ENCODE measurements around the gene NPRL2.

NPRL2 gene

DNA sequence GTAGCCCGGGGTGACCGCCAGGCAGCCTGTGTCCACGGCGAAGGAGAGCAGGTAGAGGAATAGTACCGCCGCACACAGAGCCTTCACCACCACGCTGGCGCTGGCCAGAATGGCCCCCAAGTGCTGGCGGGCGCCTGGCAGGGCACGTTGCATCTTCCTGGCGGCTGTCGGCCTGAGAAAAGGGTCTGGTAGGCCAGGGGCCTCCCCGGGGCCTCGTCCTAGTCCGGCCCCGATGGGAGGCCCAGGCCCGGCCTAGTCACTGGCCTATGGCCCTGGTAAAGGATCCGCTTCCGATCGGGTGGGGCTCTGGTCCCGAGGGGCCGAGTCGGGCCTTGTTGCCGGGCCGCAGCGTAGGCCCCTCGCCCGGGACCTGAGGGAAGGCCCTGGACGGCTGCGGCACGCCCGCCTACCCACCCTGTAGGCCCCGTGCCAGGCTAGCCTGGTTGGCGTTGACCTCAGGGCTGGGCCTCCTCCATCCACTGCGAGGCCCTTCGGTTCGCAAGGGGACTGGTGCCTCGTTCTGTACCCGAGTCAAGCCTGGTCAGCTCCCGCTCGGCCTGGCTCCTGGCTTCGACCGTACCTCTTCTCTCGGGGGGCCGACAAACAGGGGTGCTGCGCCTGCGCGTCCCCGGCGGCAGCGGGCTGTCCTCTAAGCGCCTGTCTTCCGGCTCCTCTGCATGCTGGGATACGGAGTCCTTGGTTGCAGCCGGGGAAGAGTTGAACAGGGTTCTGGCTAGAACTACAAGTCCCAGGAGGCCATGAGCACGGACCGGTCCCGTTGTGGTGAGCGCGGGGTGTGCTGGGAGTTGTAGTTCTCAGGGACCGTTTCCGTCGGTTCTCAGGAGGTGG lies 8.6 kb upstream of the NPRL2 start, which contains the start of gene TMEM115:
TSS of gene TMEM115 (minus strand) at position 611 of the 849 bp plus-strand sequence. CDS start at position 153, 458 bp downstream.
- Histone ChIP-seq H3K9ac (ENCODE audit: low read length) (peak within 1 kb of the TSS; percentile 79), H3K27me3 (ENCODE audit: low read length) (no peaks in the 10 kb centered on the region), H3K9me3 (ENCODE audit: insufficient read depth, low read length) (no peaks in the 10 kb centered on the region), H3K4me3 (ENCODE audit: insufficient read depth, low read length, poor library complexity, severe bottlenecking) (peak within 1 kb of the TSS; percentile 68), H3K36me3 (ENCODE audit: low read length) (no peaks in the 10 kb centered on the region), H4K20me1 (ENCODE audit: low read depth, low read length) (no peaks in the 10 kb centered on the region), H2AFZ (ENCODE audit: low read depth, low read length, severe bottlenecking) (peak within 1 kb of the TSS; percentile 92), H3F3A (ENCODE audit: insufficient read depth) (no peaks in the 10 kb centered on the region), H3K4me2 (ENCODE audit: low read depth, low read length, poor library complexity, severe bottlenecking) (peak within 1 kb of the TSS; percentile 74), H3K9me2 (replicated peaks; ENCODE audit: insufficient read depth, low read length) (no peaks in the 10 kb centered on the region), H3K79me2 (ENCODE audit: insufficient read depth, low read length) (peaks cover 29% of the 10 kb centered on the region), H3K27ac (ENCODE audit: low read depth, low read length) (peak within 1 kb of the TSS; percentile 19; the same call in 1 of the 2 replicates)
- no peak for TF ChIP-seq EZH2phosphoT487 (conservative IDR thresholded peaks at IDR 0.05; ENCODE audit: low read length)
- TF ChIP-seq, protein P1, sequence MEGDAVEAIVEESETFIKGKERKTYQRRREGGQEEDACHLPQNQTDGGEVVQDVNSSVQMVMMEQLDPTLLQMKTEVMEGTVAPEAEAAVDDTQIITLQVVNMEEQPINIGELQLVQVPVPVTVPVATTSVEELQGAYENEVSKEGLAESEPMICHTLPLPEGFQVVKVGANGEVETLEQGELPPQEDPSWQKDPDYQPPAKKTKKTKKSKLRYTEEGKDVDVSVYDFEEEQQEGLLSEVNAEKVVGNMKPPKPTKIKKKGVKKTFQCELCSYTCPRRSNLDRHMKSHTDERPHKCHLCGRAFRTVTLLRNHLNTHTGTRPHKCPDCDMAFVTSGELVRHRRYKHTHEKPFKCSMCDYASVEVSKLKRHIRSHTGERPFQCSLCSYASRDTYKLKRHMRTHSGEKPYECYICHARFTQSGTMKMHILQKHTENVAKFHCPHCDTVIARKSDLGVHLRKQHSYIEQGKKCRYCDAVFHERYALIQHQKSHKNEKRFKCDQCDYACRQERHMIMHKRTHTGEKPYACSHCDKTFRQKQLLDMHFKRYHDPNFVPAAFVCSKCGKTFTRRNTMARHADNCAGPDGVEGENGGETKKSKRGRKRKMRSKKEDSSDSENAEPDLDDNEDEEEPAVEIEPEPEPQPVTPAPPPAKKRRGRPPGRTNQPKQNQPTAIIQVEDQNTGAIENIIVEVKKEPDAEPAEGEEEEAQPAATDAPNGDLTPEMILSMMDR (IDR thresholded peaks at IDR 0.05; ENCODE audit: insufficient read depth, low read length, poor library complexity, severe bottlenecking) = no peak

DNA sequence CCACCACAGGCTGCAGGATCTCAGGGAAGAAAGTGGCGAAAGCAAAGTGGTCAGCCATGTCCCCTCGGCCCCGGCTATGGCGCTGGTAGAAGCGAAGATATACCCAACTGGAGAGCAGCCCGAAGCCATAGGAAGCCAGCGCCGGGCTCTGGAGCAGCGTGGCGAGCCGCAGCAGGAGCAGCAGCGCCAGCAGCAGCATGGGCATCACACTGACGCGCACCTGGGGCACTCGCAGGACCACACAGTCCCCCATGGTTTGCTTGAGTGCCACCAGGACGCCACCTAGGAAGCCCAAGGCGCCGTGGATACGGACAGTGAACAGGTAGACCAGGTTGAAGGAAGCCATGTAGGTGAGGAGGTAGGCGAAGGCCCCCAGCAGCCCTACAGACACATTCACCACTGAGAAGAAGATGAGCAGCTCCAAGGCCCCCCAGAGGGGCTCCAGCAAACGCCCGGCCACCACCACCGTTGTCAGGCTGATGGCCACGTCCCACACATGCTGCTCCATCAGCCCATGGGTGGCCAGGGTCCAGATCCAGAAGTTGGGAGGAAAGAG lies 7.9 kb upstream of the NPRL2 start:
- no peaks in the 10 kb centered on the region for H3K9me3 ChIP-seq (ENCODE audit: insufficient read depth, low read length)
- no peaks in the 10 kb centered on the region for H3K9me2 ChIP-seq (replicated peaks; ENCODE audit: insufficient read depth, low read length)
- no peak overlapping the region for H2AFZ ChIP-seq (ENCODE audit: low read depth, low read length, severe bottlenecking)
- H3K79me2 ChIP-seq (ENCODE audit: insufficient read depth, low read length) = peaks cover 29% of the 10 kb centered on the region
- H3K27ac ChIP-seq (ENCODE audit: low read depth, low read length) = no peak overlapping the region
- H3K4me3 ChIP-seq (ENCODE audit: insufficient read depth, low read length, poor library complexity, severe bottlenecking) = peak overlapping the region; percentile 68
- peak overlapping the region; percentile 79 for H3K9ac ChIP-seq (ENCODE audit: low read length)
- H3K36me3 ChIP-seq (ENCODE audit: low read length) = no peaks in the 10 kb centered on the region
- H3F3A ChIP-seq (ENCODE audit: insufficient read depth) = no peaks in the 10 kb centered on the region
- no peaks in the 10 kb centered on the region for H4K20me1 ChIP-seq (ENCODE audit: low read depth, low read length)
- no peaks in the 10 kb centered on the region for H3K27me3 ChIP-seq (ENCODE audit: low read length)
- peak overlapping the region; percentile 74 for H3K4me2 ChIP-seq (ENCODE audit: low read depth, low read length, poor library complexity, severe bottlenecking)
- TF ChIP-seq EZH2phosphoT487 (conservative IDR thresholded peaks at IDR 0.05; ENCODE audit: low read length) = no peak

DNA sequence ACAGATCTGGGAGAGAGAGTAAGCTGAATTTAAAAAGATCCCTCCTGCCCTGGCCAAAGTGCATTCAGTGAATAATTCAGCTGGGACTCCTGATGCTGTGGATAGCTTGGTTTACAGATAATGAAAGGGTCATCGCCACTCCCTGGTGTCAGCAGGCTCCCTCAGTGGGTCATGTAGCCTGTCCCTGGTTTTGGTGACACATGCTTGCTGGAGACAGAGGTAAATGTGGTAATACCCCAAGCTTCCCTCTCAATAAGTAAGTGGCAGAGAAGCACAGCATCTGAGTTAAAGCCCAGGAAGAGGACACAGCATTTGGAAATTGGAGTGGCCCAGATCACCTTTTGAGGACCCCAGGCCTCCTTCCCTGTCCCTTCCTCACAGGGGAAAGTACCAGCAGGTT lies 6.9 kb upstream of the NPRL2 start:
- H3K4me3 ChIP-seq (ENCODE audit: insufficient read depth, low read length, poor library complexity, severe bottlenecking) = peak overlapping the region; percentile 68
- H3K9me3 ChIP-seq (ENCODE audit: insufficient read depth, low read length) = no peaks in the 10 kb centered on the region
- no peaks in the 10 kb centered on the region for H3K27me3 ChIP-seq (ENCODE audit: low read length)
- no peaks in the 10 kb centered on the region for H4K20me1 ChIP-seq (ENCODE audit: low read depth, low read length)
- H3K79me2 ChIP-seq (ENCODE audit: insufficient read depth, low read length) = peaks cover 29% of the 10 kb centered on the region
- no peaks in the 10 kb centered on the region; the same call in 1 of the 2 replicates for H3F3A ChIP-seq (ENCODE audit: insufficient read depth)
- no peak for TF ChIP-seq EZH2phosphoT487 (conservative IDR thresholded peaks at IDR 0.05; ENCODE audit: low read length)
- TF ChIP-seq, protein P1 (IDR thresholded peaks at IDR 0.05; ENCODE audit: insufficient read depth, low read length, poor library complexity, severe bottlenecking) = no peak
- no peaks in the 10 kb centered on the region for H3K9me2 ChIP-seq (replicated peaks; ENCODE audit: insufficient read depth, low read length)
- H3K9ac ChIP-seq (ENCODE audit: low read length) = peak overlapping the region; percentile 79
- no peaks in the 10 kb centered on the region for H3K36me3 ChIP-seq (ENCODE audit: low read length)
- no peak overlapping the region for H2AFZ ChIP-seq (ENCODE audit: low read depth, low read length, severe bottlenecking)
- no peak overlapping the region for H3K27ac ChIP-seq (ENCODE audit: low read depth, low read length)
- peak overlapping the region; percentile 74 for H3K4me2 ChIP-seq (ENCODE audit: low read depth, low read length, poor library complexity, severe bottlenecking)

All from SU-DHL-6 (cell line).